Endothelial cell of umbilical vein (primary cell): Measurements from ENCODE around the gene MED16. TPM values are rescaled to one million over a fixed set of nuclear protein-coding genes. Genes with fewer than 3 reads are reported as not detected.

ENCODE experiments used
- BruUV-seq: library from RNA; stranded (reverse); fragments of 400-500 nt; replicated peaks from 2 replicates; lab custom pipeline; 2021; lab: Mats Ljungman, UMichigan
- CTCF ChIA-PET: fragments of 300-600, 350-600 bp; sonication (Branson Sonifier 250); formaldehyde crosslinking; loops from one replicate; lab custom pipeline; 2021; ENCODE audit warnings: antibody characterized with exemption, inconsistent platforms; lab: Charles Lee
- POLR2A ChIA-PET: fragments of 300-600, 350-600 bp; sonication (Branson Sonifier 250); formaldehyde crosslinking; loops from one replicate; lab custom pipeline; 2021; ENCODE audit warnings: antibody characterized with exemption, inconsistent platforms; lab: Charles Lee
- DNase-seq: peaks from one replicate; pipeline ENCODE4 v3.0.0-alpha.2; 2011; ENCODE audit warnings: low read depth, low spot score
- FAIRE-seq: peaks from 2 replicates; lab custom pipeline; 2011; peaks lifted over from hg19 to GRCh38; lab: Jason Lieb, UNC
- H2AFZ ChIP-seq: 2 replicates; pipeline ENCODE4 v1.6.0; 2012; ENCODE audit warnings: low read depth, low read length, control low read depth, inconsistent platforms
- H3K27ac ChIP-seq: 2 replicates; pipeline ENCODE4 v1.5.1; 2011; ENCODE audit warnings: low read depth, mild to moderate bottlenecking, control low read depth, low read length, moderate library complexity; ENCODE audit not compliant: insufficient read depth
- H3K27me3 ChIP-seq, 2 experiments: 2 replicates each; pipeline versions ENCODE4 v1.6.0 to v1.6.1; 2011; ENCODE audit warnings: low read length in 2 of 2, mixed read lengths in 1 of 2; ENCODE audit not compliant: control insufficient read depth in 2 of 2, insufficient read depth in 2 of 2
- H3K36me3 ChIP-seq, 2 experiments: 2 replicates in 1 of 2; 3 replicates in 1 of 2; pipeline ENCODE4 v1.5.1; 2011; ENCODE audit warnings: low read length in 2 of 2, mild to moderate bottlenecking in 1 of 2, moderate library complexity in 1 of 2; ENCODE audit not compliant: control insufficient read depth in 2 of 2, insufficient read depth in 2 of 2; ENCODE audit errors: extremely low read depth in 1 of 2
- H3K4me1 ChIP-seq: 3 replicates; pipeline ENCODE4 v1.5.1; 2011; ENCODE audit warnings: mild to moderate bottlenecking, low read length; ENCODE audit not compliant: control insufficient read depth, insufficient read depth; ENCODE audit errors: extremely low read depth
- H3K4me2 ChIP-seq: 2 replicates; pipeline ENCODE4 v1.6.1; 2011; ENCODE audit warnings: low read length, control low read depth, mixed read lengths; ENCODE audit not compliant: insufficient read depth
- H3K4me3 ChIP-seq, 3 experiments: fragments of 200-600 bp in 1 of 3; sonication (generic), shearing (Covaris generic) in 1 of 3; replicated peaks in 1 of 3; 2 replicates each; pipeline ENCODE4 v1.5.1; 2011 to 2016; ENCODE audit warnings: control low read depth in 3 of 3, low read length in 3 of 3, mild to moderate bottlenecking in 2 of 3, inconsistent platforms in 1 of 3, low read depth in 1 of 3, moderate library complexity in 1 of 3; ENCODE audit not compliant: insufficient read depth in 1 of 3
- H3K79me2 ChIP-seq: 2 replicates; pipeline ENCODE4 v1.6.0; 2012; ENCODE audit warnings: low read length, inconsistent platforms; ENCODE audit not compliant: control insufficient read depth, insufficient read depth
- H3K9ac ChIP-seq: replicated peaks from 2 replicates; pipeline ENCODE3; 2011; ENCODE audit warnings: low read length, control low read depth; ENCODE audit not compliant: insufficient read depth; ENCODE audit errors: extremely low read depth
- H3K9me1 ChIP-seq: replicated peaks from 3 replicates; pipeline ENCODE4 v1.6.0; 2011; ENCODE audit warnings: mild to moderate bottlenecking, low read length; ENCODE audit not compliant: control insufficient read depth, insufficient read depth; ENCODE audit errors: extremely low read depth
- H3K9me3 ChIP-seq: replicated peaks from 2 replicates; pipeline ENCODE4 v1.5.1; 2012; ENCODE audit warnings: low read length, inconsistent platforms; ENCODE audit not compliant: control insufficient read depth, insufficient read depth
- H4K20me1 ChIP-seq: replicated peaks from 2 replicates; pipeline ENCODE3; 2011; ENCODE audit warnings: mild to moderate bottlenecking, low read length; ENCODE audit not compliant: control insufficient read depth, insufficient read depth; ENCODE audit errors: extremely low read depth
- EZH2 ChIP-seq: IDR thresholded peaks from 2 replicates; pipeline ENCODE4 v1.6.1; 2012; ENCODE audit warnings: borderline replicate concordance, low read depth, mild to moderate bottlenecking, moderate library complexity, low read length, inconsistent platforms; ENCODE audit not compliant: severe bottlenecking
- FOS ChIP-seq: IDR thresholded peaks from 2 replicates; pipeline ENCODE4 v1.6.1; 2011; ENCODE audit warnings: mild to moderate bottlenecking, low read length, moderate library complexity, borderline replicate concordance; ENCODE audit not compliant: insufficient read depth
- MYC ChIP-seq: IDR thresholded peaks from one replicate; pipeline ENCODE4 v1.6.1; 2011; ENCODE audit warnings: mild to moderate bottlenecking, low read depth, low read length
- POLR2A ChIP-seq: IDR thresholded peaks from 2 replicates; pipeline ENCODE4 v1.6.1; 2012; ENCODE audit warnings: low read depth, mild to moderate bottlenecking, control low read depth, low read length
- dilution Hi-C: fragments of 300-500 bp; cut with MboI; formaldehyde crosslinking; loops from one replicate; pipeline ENCODE4 v1.15.0; 2019; ENCODE audit warnings: low sequenced_read_pairs; ENCODE audit not compliant: extremely low pct_ligation_motif_present
- intact Hi-C: fragments of 100-400 bp; cut with micrococcal nuclease; formaldehyde crosslinking; loops from one replicate; pipeline ENCODE4 v1.10.0; 2022
- polyA plus RNA-seq, 4 experiments: library from polyadenylated mRNA; depleted of rRNA in 3 of 4; stranded (reverse) in 3 of 4; unstranded in 1 of 4; fragments of >200 nt; gene quantifications; 2 replicates each; pipeline versions ENCODE4 v1.2.1 to v1.2.3, GENCODE V29; 2011 to 2012; ENCODE audit warnings: missing spikeins in 1 of 4
- total RNA-seq: library from RNA; stranded (reverse); gene quantifications from 2 replicates; pipeline ENCODE4 v1.2.3, GENCODE V29; 2021
- TF ChIP-seq, protein P1 (sequence below): IDR thresholded peaks from 2 replicates; pipeline ENCODE4 v1.6.1; 2011; ENCODE audit not compliant: insufficient read depth, insufficient read length

The MED16 gene
- total and polyA plus RNA-seq, 2 donors (not counting 3 experiments of a cell fraction or from before 2014, with no cell fraction given): 63.1 to 66.5 TPM

DNA sequence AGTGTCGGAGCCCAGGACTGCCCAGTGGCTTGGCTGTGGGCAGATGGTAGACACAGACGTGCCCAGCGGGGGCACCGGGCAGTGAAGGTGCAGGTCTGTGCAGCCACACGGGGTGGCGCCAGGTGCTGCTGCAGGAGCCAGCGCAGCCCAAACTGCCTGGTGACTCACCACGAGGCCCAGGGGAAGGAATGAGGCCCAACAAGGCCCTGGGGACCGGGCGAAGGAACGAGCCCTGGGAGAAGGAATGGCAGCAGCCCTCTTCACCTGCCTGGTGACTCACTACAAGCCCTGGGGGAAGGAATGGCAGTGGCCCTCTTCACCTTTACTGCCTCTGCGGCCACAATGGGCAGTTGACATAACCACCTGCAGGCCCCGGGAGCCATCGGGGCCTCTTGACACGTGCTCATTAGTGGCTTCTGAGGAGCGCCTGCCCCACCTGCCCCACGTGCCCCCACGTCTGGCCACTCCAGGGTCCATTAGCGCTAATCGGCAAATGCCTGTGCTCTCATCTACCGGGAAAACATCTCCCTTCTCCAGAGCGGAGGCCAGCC, 9.3 kb downstream of the MED16 start:
- no peaks in the 10 kb centered on the region for H3K79me2 ChIP-seq
- no peak overlapping the region for H3K4me3 ChIP-seq
- dilution Hi-C loops: no loop called here
- peaks cover 8 to 37% of the 10 kb centered on the region in 2 experiments for H3K36me3 ChIP-seq
- BruUV-seq: no TSS peak
- no peaks in the 10 kb centered on the region for H3K9me3 ChIP-seq
- no peaks in the 10 kb centered on the region for H3K9me1 ChIP-seq
- intact Hi-C loops: no loop called here
- H3K4me2 ChIP-seq: no peak overlapping the region
- H2AFZ ChIP-seq: no peak overlapping the region
- no peak overlapping the region for H3K9ac ChIP-seq
- no peaks in the 10 kb centered on the region for H3K27me3 ChIP-seq
- TF ChIP-seq FOS: no peak
- ChIA-PET CTCF (interaction anchor here (1.2 kb wide), 1 partner anchor 27 kb away, joined by 4 read pairs; no protein-coding TSS in a partner anchor), POLR2A (no interaction called here)
- FAIRE-seq: no peak
- no peaks in the 10 kb centered on the region for H3K4me1 ChIP-seq
- no peaks in the 10 kb centered on the region for H4K20me1 ChIP-seq
- H3K27ac ChIP-seq: no peak overlapping the region
- DNase-seq: no peak

DNA sequence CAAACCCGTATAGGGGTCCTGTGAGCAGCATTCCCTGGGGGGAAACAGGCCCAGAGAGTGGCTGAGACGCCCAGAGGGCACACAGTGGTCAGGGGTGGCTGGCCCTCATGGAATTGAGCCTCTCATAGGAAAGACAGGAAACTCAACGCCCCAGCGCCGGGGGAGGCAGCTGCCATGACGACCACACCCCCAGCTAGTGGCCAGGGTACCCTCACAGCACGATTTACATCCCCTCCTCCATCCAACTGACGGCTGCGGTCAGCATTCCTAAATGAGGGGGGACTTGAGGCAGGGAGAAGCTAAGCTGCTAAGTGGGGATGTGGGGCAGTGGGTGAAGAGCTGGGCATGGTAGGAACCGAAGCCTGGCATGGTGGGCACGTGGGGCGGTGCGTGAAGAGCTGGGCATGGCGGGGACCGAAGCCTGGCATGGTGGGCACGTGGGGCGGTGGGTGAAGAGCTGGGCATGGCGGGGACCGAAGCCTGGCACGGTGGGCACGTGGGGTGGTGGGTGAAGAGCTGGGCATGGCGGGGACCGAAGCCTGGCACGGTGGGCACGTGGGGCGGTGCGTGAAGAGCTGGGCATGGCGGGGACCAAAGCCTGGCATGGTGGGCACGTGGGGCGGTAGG, 10.0 kb downstream of the MED16 start:
- ChIA-PET POLR2A (no interaction called here), CTCF (interaction anchor here (1.2 kb wide), 1 partner anchor 26 kb away, joined by 4 read pairs; no protein-coding TSS in a partner anchor)
- H3K27me3 ChIP-seq: no peaks in the 10 kb centered on the region
- H3K79me2 ChIP-seq: no peaks in the 10 kb centered on the region
- no peaks in the 10 kb centered on the region for H3K9me3 ChIP-seq
- no peak for TF ChIP-seq MYC
- TF ChIP-seq EZH2: no peak
- TF ChIP-seq, protein P1, sequence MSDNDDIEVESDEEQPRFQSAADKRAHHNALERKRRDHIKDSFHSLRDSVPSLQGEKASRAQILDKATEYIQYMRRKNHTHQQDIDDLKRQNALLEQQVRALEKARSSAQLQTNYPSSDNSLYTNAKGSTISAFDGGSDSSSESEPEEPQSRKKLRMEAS: no peak
- no peak for TF ChIP-seq POLR2A
- H4K20me1 ChIP-seq: no peaks in the 10 kb centered on the region
- H3K4me1 ChIP-seq: no peaks in the 10 kb centered on the region
- FAIRE-seq: no peak
- H3K36me3 ChIP-seq: peaks cover 6 to 35% of the 10 kb centered on the region in 2 experiments
- no peak overlapping the region for H3K4me3 ChIP-seq
- H3K27ac ChIP-seq: no peak overlapping the region
- H3K9me1 ChIP-seq: no peaks in the 10 kb centered on the region
- H3K4me2 ChIP-seq: no peak overlapping the region
- intact Hi-C loops (no loop called here), dilution Hi-C loops (no loop called here)
- H2AFZ ChIP-seq: no peak overlapping the region
- no TSS peak for BruUV-seq
- no peak overlapping the region for H3K9ac ChIP-seq
- no peak for DNase-seq
